ENCODE data around the gene KBTBD13.

KBTBD13 gene

GRCh38 chr15:65076486-65077290 is at the start of gene KBTBD13:
Gene KBTBD13, plus strand, starts transcription at chr15:65076746. Its CDS starts 70 bp downstream, at chr15:65076816.
- Histone ChIP-seq H3K4me1 (ENCODE audit: insufficient read depth, low read length) (no peaks in the 10 kb centered on the region; the same call in 1 of the 2 replicates), H3K9ac (ENCODE audit: low read depth, low read length) (no peak within 1 kb of the TSS), H3K36me3 (ENCODE audit: insufficient read depth, low read depth, low read length) (no peaks in the 10 kb centered on the region), H3K4me3 (ENCODE audit: low read length) (no peak within 1 kb of the TSS), H3K27ac (ENCODE audit: low read length) (no peak within 1 kb of the TSS), H3K9me3 (ENCODE audit: insufficient read depth, low read depth, low read length) (no peaks in the 10 kb centered on the region; the same call in none of the 2 replicates), H3K27me3 (ENCODE audit: insufficient read depth, low read length) (peaks cover 17% of the 10 kb centered on the region; the same call in 1 of the 2 replicates)

DNA sequence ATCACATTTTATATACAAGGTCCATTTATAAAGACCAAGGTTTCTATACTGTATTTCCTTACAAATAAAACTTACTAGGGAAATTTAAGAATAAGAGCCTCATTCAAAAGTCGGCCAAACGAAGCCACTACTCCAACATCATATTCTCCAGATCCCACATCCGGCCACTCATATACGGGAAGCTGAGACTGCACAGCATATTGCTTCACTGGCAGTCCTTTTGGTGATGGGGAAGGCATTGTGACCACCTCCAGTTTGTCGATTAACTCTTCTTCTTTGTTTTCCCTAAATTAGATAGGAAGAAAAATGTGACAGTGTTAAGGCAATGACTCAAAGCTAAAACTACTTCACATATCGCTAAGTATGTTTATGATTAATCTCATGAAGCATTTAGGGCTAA is 49.8 kb upstream of the KBTBD13 start:
- Histone ChIP-seq H3K4me3 (ENCODE audit: low read length) (no peak overlapping the region), H3K36me3 (ENCODE audit: insufficient read depth, low read depth, low read length) (peaks cover 32% of the 10 kb centered on the region), H3K9ac (ENCODE audit: low read depth, low read length) (no peak overlapping the region), H3K4me1 (ENCODE audit: insufficient read depth, low read length) (peaks cover 3% of the 10 kb centered on the region; the same call in 1 of the 2 replicates), H3K27ac (ENCODE audit: low read length) (no peak overlapping the region), H3K27me3 (ENCODE audit: insufficient read depth, low read length) (no peaks in the 10 kb centered on the region), H3K9me3 (ENCODE audit: insufficient read depth, low read depth, low read length) (no peaks in the 10 kb centered on the region)

GRCh38 chr15:65027593-65027992 is 49.0 kb upstream of the KBTBD13 start:
- Histone ChIP-seq H3K9me3 (ENCODE audit: insufficient read depth, low read depth, low read length) (no peaks in the 10 kb centered on the region), H3K9ac (ENCODE audit: low read depth, low read length) (no peak overlapping the region), H3K4me1 (ENCODE audit: insufficient read depth, low read length) (peaks cover 3% of the 10 kb centered on the region; the same call in 1 of the 2 replicates), H3K27ac (ENCODE audit: low read length) (no peak overlapping the region), H3K36me3 (ENCODE audit: insufficient read depth, low read depth, low read length) (peaks cover 32% of the 10 kb centered on the region), H3K27me3 (ENCODE audit: insufficient read depth, low read length) (no peaks in the 10 kb centered on the region), H3K4me3 (ENCODE audit: low read length) (no peak overlapping the region; the same call in 1 of the 2 replicates)

DNA sequence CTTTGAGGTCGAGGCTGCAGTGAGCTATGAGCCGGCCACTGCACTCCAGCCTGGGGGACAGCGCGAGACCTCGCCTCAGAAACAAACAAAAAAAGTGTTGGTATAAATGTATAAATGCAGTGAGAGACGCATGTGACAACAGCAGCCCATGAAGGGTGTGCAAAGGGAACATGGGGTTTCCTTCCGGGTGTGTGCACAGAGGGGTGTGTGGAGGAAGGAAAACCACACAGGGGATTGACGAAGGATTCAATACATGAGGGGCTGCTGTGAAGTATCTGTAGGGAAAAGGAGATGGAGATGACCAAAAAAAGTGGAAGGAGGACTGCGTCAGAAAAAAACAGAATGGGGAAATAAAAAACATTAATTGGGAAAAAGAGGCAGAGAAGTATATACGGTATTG is 48.2 kb upstream of the KBTBD13 start:
- Histone ChIP-seq H3K9me3 (ENCODE audit: insufficient read depth, low read depth, low read length) (no peaks in the 10 kb centered on the region), H3K27ac (ENCODE audit: low read length) (no peak overlapping the region), H3K4me3 (ENCODE audit: low read length) (peak overlapping the region; percentile 90), H3K27me3 (ENCODE audit: insufficient read depth, low read length) (no peaks in the 10 kb centered on the region), H3K9ac (ENCODE audit: low read depth, low read length) (peak overlapping the region; percentile 88; the same call in 1 of the 2 replicates), H3K4me1 (ENCODE audit: insufficient read depth, low read length) (peaks cover 3% of the 10 kb centered on the region; the same call in 1 of the 2 replicates), H3K36me3 (ENCODE audit: insufficient read depth, low read depth, low read length) (peaks cover 28% of the 10 kb centered on the region)

DNA sequence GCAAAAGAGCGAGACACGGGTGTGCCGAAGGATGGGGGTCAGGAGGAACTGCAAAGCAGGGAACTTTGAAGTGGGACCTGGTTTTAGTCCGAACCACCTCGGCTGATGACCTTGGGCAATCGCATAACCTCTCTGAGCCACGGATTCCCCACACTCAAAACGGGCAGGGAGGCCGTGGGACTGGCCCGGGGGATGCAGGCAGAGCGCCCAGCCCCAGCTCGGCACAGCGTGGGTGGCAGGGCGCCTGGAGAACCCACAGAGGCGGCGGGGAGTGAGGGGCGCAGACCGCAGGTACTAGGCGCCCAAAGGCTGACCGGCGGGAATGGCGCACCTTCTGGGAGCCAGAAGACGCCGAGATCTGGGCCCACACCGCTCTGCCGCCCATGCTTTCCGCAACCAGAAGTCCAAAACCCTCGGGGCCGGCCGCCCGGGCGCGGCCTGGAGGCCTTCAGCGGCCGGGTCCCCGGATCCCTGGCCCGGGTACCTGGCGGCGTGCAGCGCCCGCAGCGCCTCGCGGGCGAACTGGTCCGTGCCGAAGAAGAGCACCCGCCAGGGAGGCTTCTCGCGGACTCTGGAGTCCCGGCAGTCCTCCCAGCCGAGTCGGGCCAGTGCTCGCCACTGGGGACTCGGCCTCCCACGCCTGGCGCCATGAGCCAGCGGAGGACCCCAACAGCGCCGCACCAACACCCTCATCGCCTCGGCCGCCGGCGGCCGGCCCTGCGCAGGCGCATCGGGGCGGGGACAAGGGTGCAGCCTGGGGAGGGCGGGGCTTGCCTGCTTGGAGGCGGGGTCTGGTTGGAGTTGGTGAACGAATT is 47.4 kb upstream of the KBTBD13 start, which contains the start of gene MTFMT:
MTFMT (minus strand) TSS at position 719 of the 815 bp plus-strand sequence; CDS start at position 693, 26 bp downstream.
- Histone ChIP-seq H3K9ac (ENCODE audit: low read depth, low read length) (peak within 1 kb of the TSS; percentile 88), H3K4me1 (ENCODE audit: insufficient read depth, low read length) (peaks cover 3% of the 10 kb centered on the region; the same call in 1 of the 2 replicates), H3K4me3 (ENCODE audit: low read length) (peak within 1 kb of the TSS; percentile 90), H3K9me3 (ENCODE audit: insufficient read depth, low read depth, low read length) (no peaks in the 10 kb centered on the region), H3K36me3 (ENCODE audit: insufficient read depth, low read depth, low read length) (peaks cover 24% of the 10 kb centered on the region), H3K27me3 (ENCODE audit: insufficient read depth, low read length) (no peaks in the 10 kb centered on the region), H3K27ac (ENCODE audit: low read length) (no peak within 1 kb of the TSS)

DNA sequence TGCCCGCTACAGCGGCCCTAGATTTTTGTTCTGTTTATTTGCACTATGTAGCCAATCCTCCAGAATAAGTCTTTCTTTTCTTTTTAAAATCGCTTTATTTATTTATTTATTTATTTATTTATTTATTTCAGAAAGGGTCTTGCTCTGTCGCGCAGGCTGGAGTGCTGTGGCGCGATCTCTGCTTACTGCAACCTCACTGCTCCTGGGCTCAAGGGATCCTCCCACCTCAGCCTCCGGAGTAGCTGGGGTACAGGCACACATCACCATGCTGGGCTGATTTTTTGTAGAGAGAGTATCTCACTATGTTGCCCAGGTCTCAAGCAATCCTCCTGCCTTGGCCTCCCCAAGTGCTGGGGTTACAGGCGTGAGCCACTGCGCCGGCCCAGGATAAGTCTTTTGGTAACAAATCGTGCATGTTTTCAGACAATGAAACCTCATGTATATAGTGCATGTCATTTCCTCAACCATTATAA is 46.8 kb upstream of the KBTBD13 start:
- no peaks in the 10 kb centered on the region for H3K27me3 ChIP-seq (ENCODE audit: insufficient read depth, low read length)
- peaks cover 19% of the 10 kb centered on the region for H3K36me3 ChIP-seq (ENCODE audit: insufficient read depth, low read depth, low read length)
- H3K4me1 ChIP-seq (ENCODE audit: insufficient read depth, low read length): peaks cover 3% of the 10 kb centered on the region; the same call in 1 of the 2 replicates
- H3K27ac ChIP-seq (ENCODE audit: low read length): no peak overlapping the region
- no peak overlapping the region for H3K9ac ChIP-seq (ENCODE audit: low read depth, low read length)
- H3K9me3 ChIP-seq (ENCODE audit: insufficient read depth, low read depth, low read length): no peaks in the 10 kb centered on the region
- peak overlapping the region; percentile 90; the same call in 1 of the 2 replicates for H3K4me3 ChIP-seq (ENCODE audit: low read length)

DNA sequence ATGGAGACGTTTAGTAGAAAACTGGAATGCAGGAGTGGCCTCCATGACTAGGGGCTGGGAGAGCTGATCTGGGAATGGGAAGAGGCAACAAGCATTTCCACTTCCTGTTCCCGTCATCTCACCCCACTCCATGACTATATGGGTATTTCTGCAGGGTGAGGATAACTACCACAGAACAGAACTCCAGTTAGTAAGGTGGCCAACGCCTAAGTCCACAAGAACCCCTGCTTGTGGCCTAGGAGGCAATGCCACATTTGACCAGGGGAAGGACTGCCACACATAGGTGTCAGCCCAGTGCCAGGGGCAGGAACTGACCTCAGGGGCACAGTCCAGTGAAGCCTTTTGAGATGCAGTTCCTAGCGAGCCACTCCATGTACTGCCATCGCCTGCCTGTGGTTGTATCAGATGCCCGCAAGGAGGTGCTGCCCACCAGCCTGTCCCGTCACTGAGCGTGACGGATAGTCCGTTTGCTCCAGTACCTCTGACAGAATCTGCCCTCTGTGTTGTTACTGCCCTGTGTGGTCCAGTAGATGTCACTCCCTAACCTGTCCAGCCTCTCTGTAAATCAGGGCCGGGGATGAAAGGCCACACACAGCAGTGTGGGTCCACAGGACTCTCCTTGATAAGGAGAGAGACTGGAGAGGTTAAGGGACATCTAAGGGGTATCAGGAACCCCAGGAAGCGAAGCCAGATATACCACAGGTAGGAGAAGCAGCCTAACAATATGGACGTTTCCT is 43.6 kb upstream of the KBTBD13 start:
- no peaks in the 10 kb centered on the region for H3K36me3 ChIP-seq (ENCODE audit: insufficient read depth, low read depth, low read length)
- H3K4me3 ChIP-seq (ENCODE audit: low read length): no peak overlapping the region
- no peaks in the 10 kb centered on the region for H3K27me3 ChIP-seq (ENCODE audit: insufficient read depth, low read length)
- H3K27ac ChIP-seq (ENCODE audit: low read length): no peak overlapping the region
- no peaks in the 10 kb centered on the region for H3K9me3 ChIP-seq (ENCODE audit: insufficient read depth, low read depth, low read length)
- peaks cover 3% of the 10 kb centered on the region; the same call in 1 of the 2 replicates for H3K4me1 ChIP-seq (ENCODE audit: insufficient read depth, low read length)
- H3K9ac ChIP-seq (ENCODE audit: low read depth, low read length): no peak overlapping the region

GRCh38 chr15:65033659-65034269 is 42.8 kb upstream of the KBTBD13 start:
- Histone ChIP-seq H3K4me3 (ENCODE audit: low read length) (no peak overlapping the region), H3K9me3 (ENCODE audit: insufficient read depth, low read depth, low read length) (no peaks in the 10 kb centered on the region), H3K4me1 (ENCODE audit: insufficient read depth, low read length) (no peaks in the 10 kb centered on the region), H3K36me3 (ENCODE audit: insufficient read depth, low read depth, low read length) (no peaks in the 10 kb centered on the region), H3K27ac (ENCODE audit: low read length) (no peak overlapping the region), H3K27me3 (ENCODE audit: insufficient read depth, low read length) (no peaks in the 10 kb centered on the region), H3K9ac (ENCODE audit: low read depth, low read length) (no peak overlapping the region)

GRCh38 chr15:65034719-65035118 is 41.8 kb upstream of the KBTBD13 start:
- no peaks in the 10 kb centered on the region for H3K36me3 ChIP-seq (ENCODE audit: insufficient read depth, low read depth, low read length)
- no peaks in the 10 kb centered on the region for H3K27me3 ChIP-seq (ENCODE audit: insufficient read depth, low read length)
- no peak overlapping the region for H3K4me3 ChIP-seq (ENCODE audit: low read length)
- no peak overlapping the region for H3K9ac ChIP-seq (ENCODE audit: low read depth, low read length)
- H3K27ac ChIP-seq (ENCODE audit: low read length): no peak overlapping the region
- H3K4me1 ChIP-seq (ENCODE audit: insufficient read depth, low read length): no peaks in the 10 kb centered on the region
- H3K9me3 ChIP-seq (ENCODE audit: insufficient read depth, low read depth, low read length): no peaks in the 10 kb centered on the region

GRCh38 chr15:65037309-65037708 is 39.2 kb upstream of the KBTBD13 start:
- Histone ChIP-seq H3K27ac (ENCODE audit: low read length) (no peak overlapping the region), H3K36me3 (ENCODE audit: insufficient read depth, low read depth, low read length) (no peaks in the 10 kb centered on the region), H3K9me3 (ENCODE audit: insufficient read depth, low read depth, low read length) (no peaks in the 10 kb centered on the region), H3K4me1 (ENCODE audit: insufficient read depth, low read length) (no peaks in the 10 kb centered on the region), H3K9ac (ENCODE audit: low read depth, low read length) (no peak overlapping the region), H3K4me3 (ENCODE audit: low read length) (no peak overlapping the region), H3K27me3 (ENCODE audit: insufficient read depth, low read length) (no peaks in the 10 kb centered on the region)

DNA sequence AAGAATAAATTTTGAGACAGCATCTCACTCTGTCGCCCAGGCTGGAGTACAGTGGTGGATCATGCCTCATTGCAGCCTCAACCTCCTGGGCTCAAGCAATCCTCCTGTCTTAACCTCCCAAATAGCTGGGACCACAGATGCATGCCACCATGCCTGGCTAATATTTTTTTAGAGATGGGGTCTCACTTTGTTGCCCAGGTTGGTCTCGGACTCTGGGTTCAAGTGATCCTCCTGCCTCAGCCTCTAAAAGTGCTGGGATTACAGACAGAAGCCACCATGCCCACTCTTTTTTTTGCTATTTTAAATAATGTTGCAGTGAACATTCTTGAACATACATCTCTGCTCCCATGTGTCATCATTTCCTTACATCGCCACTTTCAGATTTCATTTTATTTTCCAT is 38.1 kb upstream of the KBTBD13 start:
- H3K27me3 ChIP-seq (ENCODE audit: insufficient read depth, low read length): no peaks in the 10 kb centered on the region
- no peaks in the 10 kb centered on the region for H3K36me3 ChIP-seq (ENCODE audit: insufficient read depth, low read depth, low read length)
- no peak overlapping the region for H3K4me3 ChIP-seq (ENCODE audit: low read length)
- H3K27ac ChIP-seq (ENCODE audit: low read length): no peak overlapping the region
- H3K9me3 ChIP-seq (ENCODE audit: insufficient read depth, low read depth, low read length): no peaks in the 10 kb centered on the region
- H3K4me1 ChIP-seq (ENCODE audit: insufficient read depth, low read length): no peaks in the 10 kb centered on the region
- no peak overlapping the region for H3K9ac ChIP-seq (ENCODE audit: low read depth, low read length)
